CD4-positive, alpha-beta T cell treated with Interleukin-17A for 1 hour (primary cell): ENCODE data around the gene SLC9A6.

Experiments used
- DNase-seq: peaks from one replicate; pipeline ENCODE4 v3.0.0-alpha.2; 2020

The SLC9A6 gene

DNA sequence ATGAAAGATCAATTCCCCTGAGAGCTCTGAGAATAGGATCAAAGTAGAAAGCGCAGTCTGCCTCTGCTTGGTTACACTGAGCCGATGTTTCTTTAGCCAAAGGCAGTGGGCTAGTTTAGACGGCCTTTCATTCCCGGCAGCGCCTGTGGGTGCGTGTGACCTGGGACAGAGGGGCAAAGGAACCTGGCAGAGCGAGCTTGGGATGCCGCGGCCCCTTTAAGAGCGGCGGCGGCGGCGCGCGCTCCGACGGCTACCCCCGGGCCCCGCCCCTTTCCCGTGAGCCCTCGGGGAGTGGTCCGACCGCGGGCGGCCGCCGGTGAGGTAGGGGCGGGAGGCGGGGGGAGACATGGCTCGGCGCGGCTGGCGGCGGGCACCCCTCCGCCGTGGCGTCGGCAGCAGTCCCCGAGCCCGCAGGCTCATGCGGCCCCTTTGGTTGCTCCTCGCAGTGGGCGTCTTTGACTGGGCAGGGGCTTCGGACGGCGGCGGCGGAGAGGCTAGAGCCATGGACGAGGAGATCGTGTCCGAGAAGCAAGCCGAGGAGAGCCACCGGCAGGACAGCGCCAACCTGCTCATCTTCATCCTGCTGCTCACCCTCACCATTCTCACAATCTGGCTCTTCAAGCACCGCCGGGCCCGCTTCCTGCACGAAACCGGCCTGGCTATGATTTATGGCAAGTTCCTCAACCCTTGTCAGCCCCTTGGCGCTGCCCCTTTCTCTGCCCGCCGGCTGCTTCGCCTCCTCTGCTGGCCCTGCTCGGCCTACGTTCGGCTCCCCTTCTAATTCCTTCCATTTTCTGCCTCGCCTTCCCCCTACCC, at the start of gene SLC9A6:
Gene SLC9A6, plus strand, starts transcription at position 279 of the 816 bp plus-strand sequence. Its CDS starts 224 bp downstream, at position 503.
- DNase-seq = peak; percentile 70

DNA sequence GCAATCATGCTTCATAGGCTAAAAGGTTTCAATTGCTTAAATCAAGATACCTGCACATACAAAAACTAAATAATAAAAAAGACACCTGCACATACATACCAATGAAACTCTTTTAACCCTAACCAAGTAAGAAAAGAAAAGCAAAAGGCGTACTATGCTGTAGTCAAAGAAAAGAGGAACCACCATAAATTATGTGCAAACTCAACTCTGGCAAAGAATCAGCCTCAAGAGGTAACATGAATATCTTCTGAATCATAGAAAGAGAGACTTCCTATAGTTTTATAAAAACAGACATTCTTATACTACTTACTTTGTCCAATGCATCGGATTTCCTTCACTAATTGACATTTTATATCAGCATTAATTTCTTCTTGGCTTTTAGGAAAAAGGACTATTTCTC, 40.7 kb upstream of the SLC9A6 start:
- no peak for DNase-seq

DNA sequence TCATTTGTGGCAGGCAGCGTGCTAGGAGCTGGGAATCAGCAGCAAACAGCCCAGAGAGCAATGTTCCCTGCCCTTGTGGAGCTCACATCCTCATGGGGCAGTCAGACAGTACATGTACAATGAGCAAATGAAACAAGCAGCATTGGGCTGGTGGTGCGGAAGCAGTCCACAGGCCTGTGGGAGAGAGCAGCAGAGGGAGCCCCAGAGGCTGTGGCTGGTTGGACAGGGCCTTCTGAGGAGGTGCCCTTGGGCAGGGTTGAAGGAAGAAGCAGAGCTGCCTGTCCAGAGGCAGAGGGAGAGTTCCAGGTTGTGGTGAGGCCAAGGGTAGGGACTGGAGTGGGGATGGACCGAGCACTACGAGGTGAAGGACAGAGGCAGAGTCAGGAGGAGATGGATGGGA, 33.9 kb upstream of the SLC9A6 start:
- no peak for DNase-seq

DNA sequence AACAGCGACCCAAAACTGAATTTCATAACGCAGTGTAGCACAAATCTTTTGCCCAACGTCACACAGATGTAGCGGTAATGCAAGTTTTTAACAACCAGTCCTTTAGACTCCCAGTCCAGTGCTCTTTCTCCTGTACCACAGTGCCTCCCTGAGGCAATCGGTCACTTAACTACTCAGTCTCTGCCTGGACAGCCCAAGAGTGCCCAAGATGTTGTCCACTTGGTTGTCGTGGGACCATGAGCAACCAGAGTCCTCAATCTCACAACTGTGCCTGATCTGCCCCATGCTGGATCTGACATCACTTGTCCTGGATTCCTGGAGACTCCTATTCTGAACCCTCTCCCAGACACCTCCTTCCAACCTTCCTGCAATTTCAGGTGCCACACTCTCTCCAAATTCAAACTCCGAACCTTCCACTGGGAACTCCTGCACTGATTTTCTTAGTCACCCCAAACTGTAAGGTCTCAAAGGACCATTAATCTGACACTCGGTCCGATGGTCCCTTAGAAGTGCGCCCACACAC, 12.1 kb upstream of the SLC9A6 start:
- no peak for DNase-seq

DNA sequence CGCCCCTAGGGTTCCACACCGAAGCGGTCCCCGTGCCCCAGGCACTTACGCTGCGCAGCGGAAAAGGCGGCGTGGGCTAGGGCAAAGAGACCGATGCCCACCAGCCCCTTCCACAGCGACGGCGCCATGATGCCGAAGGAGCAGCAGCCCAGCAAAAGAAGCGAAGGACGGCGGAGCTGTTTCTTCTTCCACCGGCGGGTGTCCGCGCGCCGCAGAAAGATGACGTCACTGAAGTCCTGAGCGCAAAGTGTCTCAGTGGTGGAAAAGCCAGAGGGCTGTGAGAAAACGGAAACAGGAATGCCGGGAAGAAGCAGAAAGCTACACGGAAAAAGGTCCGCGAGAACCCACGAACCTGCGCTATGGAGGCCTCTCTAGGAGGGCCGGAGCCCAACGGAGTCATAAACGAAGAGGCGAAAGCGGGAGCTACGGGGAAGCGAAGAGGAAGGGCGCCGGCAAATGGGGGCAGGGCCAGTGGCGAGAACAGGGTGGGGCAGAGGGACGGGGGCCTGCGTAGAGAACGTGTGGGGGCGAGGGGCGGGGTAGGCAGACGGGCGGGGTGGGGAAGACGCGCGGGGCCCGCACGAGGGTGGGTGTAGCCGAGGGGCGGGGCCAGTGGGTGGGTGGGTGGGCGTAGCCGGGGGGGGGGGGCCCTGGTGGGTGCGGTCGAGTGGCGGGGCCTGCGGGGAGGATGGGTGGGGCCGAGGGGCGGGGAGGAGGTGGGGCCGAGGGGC, 11.5 kb upstream of the SLC9A6 start, which contains the start of gene MMGT1:
Gene MMGT1, minus strand, starts transcription at position 441 of the 731 bp plus-strand sequence. Its CDS starts 313 bp downstream, at position 128.
- DNase-seq = peak; percentile 86

DNA sequence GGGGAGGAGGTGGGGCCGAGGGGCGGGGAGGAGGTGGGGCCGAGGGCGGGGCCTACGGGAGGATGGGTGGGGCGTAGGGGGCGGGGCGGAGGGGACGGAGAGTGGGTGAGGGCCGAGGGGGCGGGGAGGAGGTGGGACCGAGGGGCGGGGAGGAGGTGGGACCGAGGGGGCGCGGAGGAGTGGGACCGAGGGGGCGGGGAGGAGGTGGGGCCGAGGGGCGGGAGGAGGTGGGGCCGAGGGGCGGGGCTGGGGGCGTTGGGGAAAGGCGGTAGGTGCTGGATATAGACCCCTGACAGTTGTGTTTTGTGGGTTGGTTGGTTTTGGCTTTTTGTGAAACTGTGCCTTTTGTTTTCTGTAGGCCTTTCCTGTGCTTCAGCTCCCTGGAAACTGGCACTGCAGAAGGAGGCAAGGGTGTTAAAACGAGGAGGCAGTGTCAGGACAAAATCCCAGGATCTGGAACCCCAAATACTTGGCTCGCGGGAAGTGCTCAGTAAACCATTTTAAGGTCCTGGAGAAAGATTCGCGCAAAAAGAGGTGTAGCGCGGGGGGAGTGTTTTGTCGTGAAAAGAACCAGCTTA, 10.9 kb upstream of the SLC9A6 start:
- DNase-seq = peak; percentile 81

DNA sequence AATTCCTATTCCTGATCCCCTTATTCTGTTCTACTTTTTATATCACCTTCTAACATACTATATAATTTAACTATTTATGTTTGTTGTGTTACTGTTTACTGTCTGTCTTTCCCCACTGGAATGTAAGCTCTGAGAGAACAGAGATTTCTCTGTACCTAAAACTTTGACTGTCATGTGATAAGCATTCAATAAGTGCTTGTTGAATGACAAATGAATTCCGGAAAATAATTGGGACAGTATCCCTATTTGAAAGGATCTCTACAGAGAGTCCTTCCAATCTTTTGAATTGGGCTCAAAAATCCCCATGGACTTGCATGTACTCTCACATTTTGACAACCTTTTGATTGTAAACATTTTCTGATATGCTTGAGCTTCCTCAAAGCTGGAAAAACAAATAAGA, 9.8 kb upstream of the SLC9A6 start:
- no peak for DNase-seq

DNA sequence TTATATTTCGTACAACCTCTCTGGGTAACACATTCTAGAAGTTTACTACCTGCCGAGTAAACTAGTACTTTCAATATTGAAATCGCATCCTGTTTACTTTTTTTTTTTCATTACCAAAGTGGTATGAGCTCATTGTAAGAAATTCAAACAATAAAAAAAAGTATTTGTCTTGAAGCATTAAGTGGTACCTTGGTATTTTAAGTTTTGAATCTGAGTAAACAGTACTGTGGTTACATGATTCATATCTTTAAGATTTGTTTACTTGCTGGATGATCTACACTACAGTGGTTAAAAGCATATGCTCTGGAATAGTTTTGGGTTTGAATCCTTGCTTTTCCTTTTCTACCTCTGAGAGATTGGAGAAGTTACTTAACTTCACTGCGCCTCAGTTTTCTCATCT, 7.6 kb upstream of the SLC9A6 start:
- no peak for DNase-seq

DNA sequence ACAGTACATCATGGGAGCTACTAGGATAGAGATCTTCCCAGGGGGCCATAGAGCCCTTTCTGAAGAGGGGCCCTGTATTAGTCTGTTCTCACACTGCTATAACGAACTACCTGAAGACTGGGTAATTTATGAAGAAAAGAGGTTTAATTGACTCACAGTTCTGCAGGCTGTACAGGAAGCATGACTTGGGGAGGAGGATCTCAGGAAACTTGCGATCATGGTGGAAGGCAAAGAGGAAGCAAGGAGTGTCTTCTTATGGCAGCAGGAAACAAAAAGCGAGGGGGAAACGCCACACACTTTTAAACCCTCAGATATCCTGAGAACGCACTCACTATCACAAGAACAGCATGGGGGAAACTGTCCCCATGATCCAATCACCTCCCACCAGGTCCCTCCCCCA, 4.2 kb upstream of the SLC9A6 start:
- no peak for DNase-seq

DNA sequence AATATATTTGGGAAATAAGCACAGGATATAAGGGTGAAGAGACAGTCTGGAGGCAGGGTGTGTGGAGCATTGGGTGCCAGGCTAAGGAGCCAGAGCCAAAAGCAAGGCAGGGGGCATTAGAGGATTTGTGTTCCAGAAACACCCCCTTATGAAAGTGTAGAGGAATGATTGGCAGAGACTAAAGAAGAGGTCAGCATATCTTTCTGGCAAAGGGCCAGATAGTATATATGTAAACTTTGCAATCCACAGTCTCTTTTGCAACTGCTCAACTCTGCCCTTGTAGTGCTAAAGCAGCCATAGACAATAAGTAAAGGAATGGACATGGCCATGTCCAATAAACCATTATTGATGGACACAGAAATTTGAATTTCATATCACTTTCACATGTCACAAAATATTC, 3.6 kb upstream of the SLC9A6 start:
- DNase-seq = no peak

DNA sequence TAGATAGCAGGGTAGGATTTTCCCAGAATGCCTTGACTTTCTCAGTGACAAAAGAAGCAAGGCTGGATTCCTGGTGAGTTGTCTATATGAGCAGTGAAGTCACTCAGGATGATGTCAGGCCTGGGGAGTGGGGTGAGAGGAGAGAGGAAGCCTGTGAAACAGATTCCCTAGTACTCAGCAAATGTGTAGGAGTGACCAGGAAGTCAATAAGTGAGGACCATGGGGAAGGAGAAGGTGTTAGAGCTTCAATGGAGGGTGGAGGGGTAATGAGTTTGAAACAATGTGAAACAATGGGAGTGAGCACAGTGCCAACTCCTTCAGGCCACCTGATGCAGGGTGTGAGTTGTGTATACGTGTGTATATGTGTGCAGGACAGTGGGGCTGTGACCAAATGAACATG, 2.4 kb upstream of the SLC9A6 start:
- no peak for DNase-seq

DNA sequence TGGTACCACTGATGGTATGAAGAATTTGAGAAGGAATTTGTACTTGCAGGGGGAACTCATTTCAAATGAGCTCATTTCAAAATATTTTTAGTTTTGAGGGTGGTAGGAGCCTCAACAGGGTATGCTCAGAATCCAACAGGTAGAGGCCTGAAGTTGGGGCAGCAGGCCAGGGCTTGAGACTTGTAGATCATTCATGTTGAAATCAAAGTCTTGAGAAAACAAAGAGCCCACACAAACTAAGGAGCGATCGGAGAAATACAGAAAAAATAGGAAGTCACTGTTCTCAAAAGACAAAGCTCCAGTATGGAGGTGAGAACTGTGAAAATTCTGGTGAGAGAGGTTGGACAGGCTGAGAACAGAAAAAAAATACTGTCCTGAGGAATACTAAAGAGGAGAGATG, 979 bp upstream of the SLC9A6 start:
- no peak for DNase-seq

DNA sequence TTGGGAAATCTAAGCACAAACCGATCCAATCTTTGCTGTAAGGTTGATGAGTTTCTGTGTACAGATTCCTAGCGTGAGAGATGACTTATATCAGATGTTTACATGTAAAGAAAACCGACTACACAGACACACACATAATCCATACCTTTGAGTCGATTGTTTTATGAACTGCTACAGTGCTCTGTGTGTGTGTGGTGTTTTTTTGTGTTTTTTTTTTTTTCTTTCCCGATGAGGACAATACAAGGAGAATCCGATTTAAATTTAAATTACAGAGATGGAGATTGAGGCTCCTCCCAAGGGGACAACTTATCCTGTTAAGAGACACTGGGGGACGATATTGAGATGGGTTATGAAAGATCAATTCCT, 461 bp upstream of the SLC9A6 start:
- DNase-seq = no peak

DNA sequence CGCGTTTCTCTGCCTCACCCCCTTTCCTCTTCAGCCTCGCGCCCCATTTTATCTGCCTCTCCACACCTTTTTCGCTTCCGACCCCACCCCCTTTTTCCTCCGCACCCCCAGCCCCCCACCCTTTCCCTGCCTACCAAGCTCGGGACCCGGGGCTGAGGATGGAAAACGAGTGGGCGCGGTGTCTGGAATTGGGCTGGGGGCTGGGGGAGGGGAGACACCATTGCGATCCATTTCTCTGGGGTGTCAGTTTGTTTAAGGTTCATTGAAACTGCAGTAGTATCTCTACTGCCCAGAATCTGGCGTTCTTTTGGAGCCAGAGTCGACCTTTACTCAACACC, 707 bp downstream of the SLC9A6 start:
- DNase-seq = no peak

DNA sequence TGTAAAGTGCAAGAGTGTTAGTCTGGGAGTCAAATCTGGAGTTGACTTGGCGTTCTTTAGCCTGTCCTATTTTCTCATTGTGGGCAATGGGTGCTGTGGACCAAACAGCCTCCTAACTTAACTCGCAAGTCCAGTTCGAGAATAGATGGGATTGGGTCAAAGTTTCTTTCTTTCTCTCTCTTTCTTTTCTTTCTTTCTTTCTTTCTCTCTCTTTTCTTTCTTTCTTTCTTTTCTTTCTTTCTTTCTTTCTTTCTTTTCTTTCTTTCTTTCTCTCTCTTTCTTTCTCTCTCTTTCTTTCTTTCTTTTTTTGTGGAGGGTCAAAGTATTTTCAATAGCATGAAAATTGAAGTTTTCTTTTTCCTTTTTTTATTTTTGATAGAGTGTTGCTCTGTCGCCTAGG, 3.0 kb downstream of the SLC9A6 start:
- no peak for DNase-seq

DNA sequence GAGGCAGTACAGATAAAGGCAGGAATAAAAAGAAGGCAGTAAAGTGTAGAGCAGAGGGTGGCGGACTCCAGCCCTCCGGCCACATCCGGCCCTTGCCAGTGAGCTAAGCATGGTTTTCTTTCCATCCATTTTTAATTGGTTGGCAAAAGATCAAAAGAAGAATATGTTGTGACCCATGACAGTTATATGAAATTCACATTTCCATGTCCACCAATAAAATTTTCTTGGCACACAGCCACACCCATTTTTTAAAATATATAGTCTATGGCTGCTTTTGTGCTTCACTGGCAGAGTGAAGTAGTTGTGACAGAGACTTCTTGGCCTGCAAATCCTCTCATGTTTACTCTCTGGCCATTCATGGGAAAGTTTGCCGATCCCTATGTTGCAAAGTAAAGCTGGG, 29.8 kb downstream of the SLC9A6 start:
- DNase-seq = no peak

DNA sequence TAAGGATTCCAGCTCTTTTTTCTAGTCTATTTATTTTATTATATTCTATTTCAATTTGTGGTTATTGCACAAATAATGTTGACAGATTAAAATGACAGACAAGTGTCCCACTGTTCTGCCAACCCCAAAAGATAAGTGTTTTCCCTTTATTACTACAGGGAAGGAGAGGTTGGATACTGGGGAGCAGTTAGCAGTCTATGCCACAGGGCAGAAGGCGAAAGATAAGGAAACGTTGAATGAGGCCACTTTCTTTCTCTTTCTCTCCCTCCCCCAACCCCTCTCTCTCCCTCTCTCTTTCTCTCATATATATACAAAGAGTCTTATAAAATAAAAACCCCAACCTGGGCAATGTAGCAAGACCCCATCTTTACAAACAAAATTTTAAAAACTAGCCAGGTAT, 31.6 kb downstream of the SLC9A6 start:
- DNase-seq = no peak

DNA sequence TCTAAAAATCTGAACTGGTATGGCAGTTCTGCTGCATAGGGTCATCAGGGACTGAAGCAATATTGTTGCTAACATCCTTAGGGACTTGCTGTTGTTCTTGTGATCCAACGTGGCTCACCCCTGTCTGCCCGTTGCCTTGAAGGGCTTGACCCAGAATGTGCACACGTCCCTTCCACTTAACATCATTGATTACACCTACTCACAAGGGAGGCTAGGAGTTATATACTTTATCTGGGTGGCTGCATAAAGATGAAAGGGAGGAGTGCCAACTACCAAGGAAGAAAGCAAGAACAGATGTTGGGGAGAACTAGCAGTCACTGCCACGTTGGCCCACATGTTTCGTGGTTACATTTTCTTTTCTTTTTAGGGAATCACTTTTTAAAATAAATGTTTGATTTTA, 34.0 kb downstream of the SLC9A6 start:
- DNase-seq = no peak

DNA sequence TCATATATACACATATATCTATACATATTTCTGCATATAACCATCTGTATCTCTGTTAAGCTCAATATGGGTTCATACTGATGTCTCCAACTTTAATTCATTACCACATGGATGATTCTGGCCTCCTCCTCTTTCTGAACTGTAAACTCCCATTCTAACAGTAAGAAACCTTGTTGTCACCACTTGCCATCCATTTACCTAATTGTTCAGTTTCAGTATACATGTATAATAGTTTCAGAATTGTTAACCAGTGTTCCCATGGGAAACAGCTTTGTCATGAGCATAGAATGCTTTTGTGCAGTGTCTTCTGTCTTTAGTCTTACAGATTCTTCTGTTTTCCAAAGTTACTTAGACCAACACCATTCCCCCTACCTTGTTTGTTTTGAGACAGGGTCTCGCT, 35.9 kb downstream of the SLC9A6 start:
- DNase-seq = no peak

DNA sequence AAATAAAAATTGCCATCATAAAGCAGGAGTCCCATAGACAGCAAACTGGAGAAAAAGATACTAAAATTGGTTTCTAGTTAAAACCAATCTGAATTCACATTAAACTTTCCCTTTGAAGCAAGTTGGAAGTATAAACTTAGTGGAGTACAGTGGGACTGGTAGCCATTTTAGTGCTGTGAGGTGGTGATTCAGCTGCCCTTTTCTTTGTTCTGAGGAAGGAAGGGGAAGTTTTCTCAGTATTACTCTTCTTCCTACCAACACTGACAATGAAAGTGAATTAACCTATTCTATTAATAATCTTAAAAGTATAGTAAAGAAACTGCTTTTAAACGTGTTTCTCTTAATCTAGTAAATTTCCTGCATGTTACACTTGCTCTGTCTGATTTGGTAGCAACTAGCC, 36.7 kb downstream of the SLC9A6 start:
- no peak for DNase-seq

DNA sequence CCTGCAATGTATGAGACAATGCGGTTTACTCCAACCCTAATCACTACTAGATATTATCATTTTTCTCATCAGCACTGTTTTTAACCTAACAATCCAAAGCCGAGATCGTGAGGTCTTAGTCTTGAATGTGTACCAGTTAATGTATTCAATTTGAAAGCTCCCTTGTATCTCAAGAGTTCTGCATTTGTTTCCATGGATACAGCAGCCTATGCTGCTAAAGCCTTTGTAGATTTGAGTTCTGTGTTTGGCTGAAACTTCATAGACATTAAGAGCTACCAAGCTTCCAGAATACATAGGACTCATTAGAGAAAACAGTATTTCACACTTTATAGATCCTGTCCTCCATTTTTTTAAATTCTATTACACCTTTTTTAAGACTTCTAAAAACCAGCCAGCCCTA, 39.9 kb downstream of the SLC9A6 start:
- no peak for DNase-seq

DNA sequence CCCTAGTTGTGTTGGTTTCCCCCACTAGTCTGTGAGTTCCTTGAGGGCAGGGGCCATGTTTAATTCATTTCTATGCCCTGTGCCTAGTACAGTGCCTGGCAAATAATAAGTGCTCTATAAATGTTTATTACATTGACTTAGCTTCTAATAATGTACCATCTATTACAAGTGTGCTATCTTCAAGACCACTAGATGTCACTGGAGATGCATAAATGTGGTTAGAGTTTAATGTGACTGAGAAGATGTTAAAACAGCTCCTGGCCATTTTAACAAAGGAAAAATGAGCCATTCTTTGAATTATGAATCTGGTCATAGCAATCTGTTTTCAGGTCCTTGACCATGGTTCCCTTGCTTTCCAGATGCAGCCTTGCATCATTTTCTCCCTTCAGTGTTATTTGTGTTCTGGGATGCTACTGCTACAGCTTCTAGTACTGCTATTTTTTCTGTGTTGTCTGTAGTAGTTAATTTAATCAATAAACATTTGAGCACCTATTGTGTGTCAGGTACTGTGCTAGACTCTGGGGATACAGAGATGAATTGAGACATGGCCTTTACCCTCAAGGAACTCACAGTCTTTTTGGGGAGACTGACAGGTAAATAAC, 43.2 kb downstream of the SLC9A6 start:
- DNase-seq = peak; percentile 63

DNA sequence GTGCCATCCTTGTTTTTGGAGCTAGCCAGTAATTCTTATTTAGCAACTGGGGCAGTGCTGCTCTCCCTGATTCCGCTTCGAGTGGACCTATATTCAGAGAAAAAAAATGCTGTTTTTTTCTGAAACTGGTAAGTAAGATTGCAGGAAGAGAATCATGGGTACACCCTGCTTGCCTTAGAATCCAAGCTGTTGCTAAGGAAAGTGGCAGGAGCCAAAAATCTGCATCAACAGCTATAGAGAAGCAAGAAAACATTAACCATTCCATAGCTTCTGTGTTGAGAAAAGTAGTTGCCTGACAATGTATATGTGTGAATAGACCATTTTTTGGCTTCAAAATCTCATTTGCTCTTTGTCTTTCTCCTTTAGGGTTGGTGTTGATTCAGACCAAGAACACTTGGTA, 44.5 kb downstream of the SLC9A6 start:
- DNase-seq = no peak
